Smooth muscle cell (in vitro differentiated cells): ENCODE results near the gene TBX21. TPM values are rescaled to one million over a fixed set of nuclear protein-coding genes. Genes with fewer than 3 reads are reported as not detected.

ENCODE experiments used
- DNase-seq: peaks from one replicate; lab custom pipeline; 2025; ENCODE audit not compliant: unreplicated experiment; lab: John Stamatoyannopoulos, UW
- H2AFZ ChIP-seq: fragments of 200-600 bp; sonication (generic); 2 replicates; pipeline ENCODE4 v1.6.0; 2016; ENCODE audit warnings: antibody characterized with exemption, low read depth, mild to moderate bottlenecking
- H3F3A ChIP-seq: fragments of 200-600 bp; sonication (generic); 2 replicates; pipeline ENCODE4 v1.6.0; 2017; ENCODE audit warnings: antibody characterized with exemption, low read depth
- H3K27ac ChIP-seq: fragments of 200-600 bp; sonication (generic); 2 replicates; pipeline ENCODE4 v1.5.1; 2016; ENCODE audit warnings: low read depth, mild to moderate bottlenecking
- H3K27me3 ChIP-seq: fragments of 200-600 bp; sonication (generic); 2 replicates; pipeline ENCODE4 v1.6.1; 2016; ENCODE audit warnings: low read depth, mild to moderate bottlenecking
- H3K36me3 ChIP-seq: fragments of 200-600 bp; sonication (generic); 2 replicates; pipeline ENCODE4 v1.5.1; 2016; ENCODE audit warnings: low read depth
- H3K4me1 ChIP-seq: fragments of 200-600 bp; sonication (generic); 2 replicates; pipeline ENCODE4 v1.5.1; 2016; ENCODE audit warnings: low read depth
- H3K4me2 ChIP-seq: fragments of 200-600 bp; sonication (generic); 2 replicates; pipeline ENCODE4 v1.6.0; 2016; ENCODE audit warnings: mild to moderate bottlenecking
- H3K4me3 ChIP-seq: fragments of 200-600 bp; sonication (generic); 2 replicates; pipeline ENCODE4 v1.5.1; 2016; ENCODE audit warnings: mild to moderate bottlenecking
- H3K79me2 ChIP-seq: fragments of 200-600 bp; sonication (generic); 2 replicates; pipeline ENCODE4 v1.6.0; 2016; ENCODE audit warnings: low read depth, mild to moderate bottlenecking
- H3K9ac ChIP-seq: fragments of 200-600 bp; sonication (generic); 2 replicates; pipeline ENCODE4 v1.6.0; 2016; ENCODE audit warnings: low read depth
- H3K9me3 ChIP-seq: fragments of 200-600 bp; sonication (generic); replicated peaks from 2 replicates; pipeline ENCODE4 v1.5.1; 2016; ENCODE audit warnings: low read depth
- H4K20me1 ChIP-seq: fragments of 200-600 bp; sonication (generic); 2 replicates; pipeline ENCODE4 v1.6.0; 2016; ENCODE audit warnings: low read depth
- CTCF ChIP-seq: fragments of 200-600 bp; sonication (generic); IDR thresholded peaks from 2 replicates; pipeline ENCODE4 v1.5.1; 2017; ENCODE audit warnings: borderline replicate concordance, mild to moderate bottlenecking, antibody characterized with exemption; ENCODE audit not compliant: insufficient read depth, poor library complexity, severe bottlenecking
- WGBS: methylation state at CpG from one replicate; pipeline ENCODE4 v1.1.7; 2016; ENCODE audit warnings: low lambda C conversion rate; 5-methylcytosine and 5-hydroxymethylcytosine counted together
- polyA plus RNA-seq: library from polyadenylated mRNA; unstranded; fragments of >200 nt; fragmentation: Nextera tagmentation; extraction: Ambion mirVana; gene quantifications from 2 replicates; pipeline ENCODE4 v1.2.1, GENCODE V29; 2016
- total RNA-seq: library from RNA; depleted of rRNA; stranded (reverse); fragments of >200 nt; gene quantifications from 2 replicates; pipeline ENCODE4 v1.2.3, GENCODE V29; 2014

The TBX21 gene
- total and polyA plus RNA-seq, 2 experiments from 2014 or later: not detected

- Histone ChIP-seq H3K27me3 (peaks cover 28% of the 10 kb centered on the region), H3K4me2 (no peak overlapping the region), H3K9ac (no peak overlapping the region), H4K20me1 (no peaks in the 10 kb centered on the region), H3K4me1 (no peaks in the 10 kb centered on the region), H3K9me3 (peaks cover 6% of the 10 kb centered on the region), H2AFZ (no peak overlapping the region), H3K79me2 (no peaks in the 10 kb centered on the region), H3K4me3 (no peak overlapping the region), H3K27ac (no peak overlapping the region), H3F3A (no peaks in the 10 kb centered on the region), H3K36me3 (no peaks in the 10 kb centered on the region)
- no peak for DNase-seq
- TF ChIP-seq CTCF: no peak
- 76% methylated on average over 4 of the region's 4 CpGs for WGBS
Measured at GRCh38 chr17:47774331-47774730, 41.3 kb downstream of the TBX21 start.

- H2AFZ ChIP-seq: no peak overlapping the region
- no peak overlapping the region for H3K27ac ChIP-seq
- no peaks in the 10 kb centered on the region for H3K36me3 ChIP-seq
- WGBS: 50% methylated on average over 1 of the region's 1 CpG
- H3K79me2 ChIP-seq: no peaks in the 10 kb centered on the region
- TF ChIP-seq CTCF: no peak
- H3K4me2 ChIP-seq: no peak overlapping the region
- H3K4me3 ChIP-seq: no peak overlapping the region
- no peaks in the 10 kb centered on the region for H4K20me1 ChIP-seq
- peaks cover 6% of the 10 kb centered on the region for H3K9me3 ChIP-seq
- H3K27me3 ChIP-seq: peaks cover 28% of the 10 kb centered on the region
- no peak for DNase-seq
- no peaks in the 10 kb centered on the region for H3K4me1 ChIP-seq
- H3K9ac ChIP-seq: no peak overlapping the region
- H3F3A ChIP-seq: no peaks in the 10 kb centered on the region
Measured at GRCh38 chr17:47774987-47775580, 42.0 kb downstream of the TBX21 start.

- peaks cover 28% of the 10 kb centered on the region for H3K27me3 ChIP-seq
- no peak overlapping the region for H3K4me2 ChIP-seq
- H3K4me3 ChIP-seq: no peak overlapping the region
- 36% methylated on average over 14 of the region's 14 CpGs for WGBS
- no peaks in the 10 kb centered on the region for H3F3A ChIP-seq
- H3K9me3 ChIP-seq: no peaks in the 10 kb centered on the region
- no peak overlapping the region for H3K27ac ChIP-seq
- no peaks in the 10 kb centered on the region for H3K79me2 ChIP-seq
- H3K36me3 ChIP-seq: no peaks in the 10 kb centered on the region
- no peaks in the 10 kb centered on the region for H4K20me1 ChIP-seq
- no peak overlapping the region for H2AFZ ChIP-seq
- peak; percentile 69 for TF ChIP-seq CTCF
- DNase-seq: no peak
- H3K4me1 ChIP-seq: no peaks in the 10 kb centered on the region
- no peak overlapping the region for H3K9ac ChIP-seq
Measured at GRCh38 chr17:47776330-47777197, 43.5 kb downstream of the TBX21 start.
